ENCODE results near the gene CACNA1S.

CACNA1S gene

DNA sequence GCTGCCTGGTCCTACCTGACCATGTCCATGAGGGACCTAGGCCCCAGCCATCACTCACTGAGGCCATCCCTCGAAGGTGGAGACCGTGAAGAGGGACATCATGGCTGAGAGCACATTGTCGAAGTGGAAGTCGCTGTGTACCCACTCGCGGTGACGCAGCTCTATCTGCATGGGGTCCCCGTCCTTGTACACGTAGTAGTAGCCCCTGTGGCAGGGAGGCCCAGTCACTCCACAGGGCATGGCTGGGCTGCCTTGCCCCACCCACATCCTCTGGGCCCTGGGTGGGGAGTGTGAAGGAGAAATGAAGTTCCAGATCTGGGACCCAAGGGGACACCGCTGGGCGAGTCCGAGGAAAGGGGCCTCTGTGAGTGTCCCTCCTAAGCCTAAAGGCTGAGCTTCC is 50.3 kb downstream of the CACNA1S start:
- no peak for DNase-seq (ENCODE audit: low spot score)

DNA sequence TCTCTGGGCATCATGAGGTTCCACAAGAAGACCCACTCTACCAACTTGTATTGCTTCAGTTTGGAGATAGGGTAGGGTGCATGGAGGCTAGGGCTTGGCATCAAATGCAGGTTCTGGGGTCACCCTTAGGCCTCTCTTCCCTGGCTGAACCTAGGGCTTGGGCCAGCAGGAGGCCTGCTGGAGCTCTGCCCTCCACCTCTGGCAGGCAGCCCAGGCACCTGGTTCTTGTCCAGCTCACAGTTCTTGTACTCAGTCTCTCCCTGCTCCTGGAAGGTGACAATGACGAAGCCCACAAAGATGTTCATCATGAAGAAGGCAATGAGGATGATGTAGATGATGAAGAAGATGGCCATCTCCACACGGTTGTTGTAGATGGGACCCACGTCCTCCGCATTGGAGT is 51.2 kb downstream of the CACNA1S start:
- no peak for DNase-seq (ENCODE audit: low spot score)

DNA sequence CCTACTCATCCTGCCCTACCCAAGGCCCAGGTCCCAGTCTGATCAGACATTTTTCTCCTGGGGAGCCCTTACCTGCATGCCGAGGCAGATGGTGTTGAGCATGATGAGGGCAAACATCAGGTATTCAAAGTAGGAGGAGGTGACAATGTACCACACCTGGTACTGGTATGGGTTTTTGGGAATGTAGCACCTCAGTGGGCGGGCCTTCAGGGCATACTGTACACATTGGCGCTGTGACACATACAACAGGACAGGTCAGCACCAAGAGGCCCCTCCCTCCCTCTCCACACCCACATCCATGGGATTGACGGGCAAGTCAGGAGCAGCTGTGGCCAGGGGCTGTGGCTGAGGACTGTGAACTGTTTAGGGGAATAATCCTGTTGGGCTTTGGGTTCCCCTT is 51.6 kb downstream of the CACNA1S start:
- DNase-seq (ENCODE audit: low spot score), result no peak

DNA sequence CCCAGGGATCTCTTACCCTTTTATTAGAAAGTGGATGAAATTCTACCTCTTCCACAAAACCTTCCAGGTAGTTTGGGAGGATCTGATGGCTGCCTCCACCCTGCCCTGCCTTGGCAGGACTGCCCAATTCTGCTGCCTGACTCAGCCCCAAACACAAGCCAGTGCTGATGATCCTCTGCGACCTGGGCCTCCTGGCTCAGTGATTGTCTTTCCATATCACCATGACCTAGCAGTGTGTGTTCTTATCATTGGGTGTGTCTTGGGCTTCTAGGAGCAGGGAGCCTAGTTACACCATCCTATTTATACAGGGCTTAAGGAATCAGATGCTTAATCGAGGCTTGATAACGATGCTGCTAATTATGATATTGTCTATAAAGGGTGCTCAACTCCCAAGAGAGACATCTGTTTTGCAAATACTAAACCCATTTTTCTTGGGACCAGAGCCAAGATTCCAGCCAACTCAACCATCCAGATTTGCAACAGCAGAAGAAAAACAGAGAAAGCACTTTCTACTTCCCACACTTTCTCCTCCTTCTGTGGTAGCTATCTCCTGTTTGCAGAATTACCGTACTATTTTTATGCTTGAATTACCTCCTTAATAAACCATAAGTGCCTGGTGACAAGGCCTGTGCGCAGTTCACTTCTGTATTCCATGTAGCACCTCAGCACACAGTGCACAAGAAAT is 52.2 kb downstream of the CACNA1S start:
- DNase-seq (ENCODE audit: low spot score), result no peak

DNA sequence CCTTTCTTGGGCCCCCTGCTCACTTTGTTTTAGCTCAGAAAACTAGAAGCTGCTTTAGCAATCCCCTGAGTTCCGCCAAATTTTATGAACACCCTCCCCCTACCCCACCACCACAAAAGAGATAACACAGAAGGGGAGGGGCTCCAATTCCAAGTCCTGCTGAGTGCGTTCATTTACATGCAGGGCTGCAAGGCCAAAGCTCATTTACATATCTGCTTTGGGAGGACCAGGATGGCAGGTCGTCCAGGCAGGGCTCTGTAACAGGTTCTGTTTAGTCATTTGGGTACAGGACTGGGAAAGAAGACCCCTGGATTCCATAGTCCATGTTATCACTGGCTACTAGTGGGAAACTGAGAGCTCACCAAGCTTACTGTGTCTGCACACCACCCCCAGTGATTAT is 52.8 kb downstream of the CACNA1S start:
- DNase-seq (ENCODE audit: low spot score), result peak; percentile 49

DNA sequence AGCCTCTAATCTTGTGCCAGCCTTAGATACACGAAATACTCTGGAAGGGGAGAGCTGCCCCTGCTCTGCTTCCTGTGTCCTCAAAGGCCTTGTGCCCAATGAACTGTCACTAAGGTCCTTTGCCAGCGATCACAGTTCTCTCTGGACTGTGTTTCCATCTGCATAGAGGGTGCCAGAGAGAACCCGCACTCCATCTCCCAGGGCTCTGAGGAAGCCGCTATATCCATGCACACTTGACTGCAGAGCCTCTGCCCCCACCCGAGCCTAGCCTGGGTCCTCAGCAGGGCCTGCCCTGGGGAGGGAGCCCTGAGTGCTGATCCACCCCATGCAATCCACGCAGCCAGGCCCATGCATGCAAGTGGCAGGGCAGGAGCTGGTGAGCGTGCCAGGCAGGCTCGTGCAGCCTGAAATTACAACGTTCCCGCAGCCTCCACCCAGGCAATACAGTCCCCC is 58.1 kb downstream of the CACNA1S start:
- DNase-seq (ENCODE audit: low spot score), result no peak

DNA sequence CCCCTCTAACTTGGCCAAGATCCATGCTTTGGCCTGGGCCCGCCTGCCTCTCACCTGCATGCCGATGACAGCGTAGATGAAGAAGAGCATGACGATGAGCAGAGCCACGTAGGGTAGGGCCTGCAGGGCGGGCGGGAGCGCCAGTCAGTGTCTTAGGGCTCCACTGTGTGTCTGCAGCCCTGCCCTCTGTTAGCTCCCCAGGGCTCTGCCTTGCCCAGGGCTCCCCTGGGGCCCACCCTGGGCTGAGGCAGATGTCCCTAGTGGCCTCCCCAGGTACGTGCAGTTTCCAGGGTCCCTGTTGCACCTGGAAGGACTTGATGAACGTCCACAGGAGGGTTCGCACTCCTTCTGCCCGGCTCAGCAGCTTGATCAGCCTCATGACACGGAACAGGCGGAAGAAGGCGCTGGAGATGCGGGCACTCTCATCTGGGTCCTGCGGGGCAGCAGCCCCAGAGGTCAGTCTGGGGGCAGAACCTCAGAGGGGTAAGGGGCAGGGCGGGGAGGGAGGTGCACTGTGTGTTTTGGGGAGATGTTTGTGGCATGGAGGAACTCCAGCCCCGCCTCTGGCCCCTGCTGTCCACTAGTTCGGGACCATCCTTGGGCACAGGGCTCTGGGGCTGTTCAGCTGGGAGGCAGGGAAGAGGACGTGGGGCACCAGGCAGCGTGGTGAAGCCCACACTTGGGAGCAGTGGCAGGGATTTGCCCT is 58.9 kb downstream of the CACNA1S start:
- DNase-seq (ENCODE audit: low spot score), result peak; percentile 45

DNA sequence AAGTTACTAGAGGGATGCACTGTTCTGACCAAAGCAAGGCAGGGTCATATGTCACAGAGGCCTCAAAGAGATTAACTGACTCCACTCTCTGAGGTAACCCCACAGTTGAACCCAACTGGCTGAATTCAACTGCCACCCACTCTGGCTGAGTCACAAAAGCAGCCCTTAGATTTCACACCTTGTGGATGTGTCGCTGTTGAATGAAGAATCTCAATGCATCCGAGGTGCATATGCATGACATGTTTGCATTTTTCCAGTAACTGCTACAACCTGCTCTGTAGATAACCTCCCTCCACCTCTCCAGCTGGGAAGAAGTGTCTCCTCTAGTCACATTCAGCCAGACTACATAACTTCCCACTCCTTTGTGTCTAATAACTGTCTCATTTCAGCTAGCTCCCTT is 60.8 kb downstream of the CACNA1S start:
- no peak for DNase-seq (ENCODE audit: low spot score)

DNA sequence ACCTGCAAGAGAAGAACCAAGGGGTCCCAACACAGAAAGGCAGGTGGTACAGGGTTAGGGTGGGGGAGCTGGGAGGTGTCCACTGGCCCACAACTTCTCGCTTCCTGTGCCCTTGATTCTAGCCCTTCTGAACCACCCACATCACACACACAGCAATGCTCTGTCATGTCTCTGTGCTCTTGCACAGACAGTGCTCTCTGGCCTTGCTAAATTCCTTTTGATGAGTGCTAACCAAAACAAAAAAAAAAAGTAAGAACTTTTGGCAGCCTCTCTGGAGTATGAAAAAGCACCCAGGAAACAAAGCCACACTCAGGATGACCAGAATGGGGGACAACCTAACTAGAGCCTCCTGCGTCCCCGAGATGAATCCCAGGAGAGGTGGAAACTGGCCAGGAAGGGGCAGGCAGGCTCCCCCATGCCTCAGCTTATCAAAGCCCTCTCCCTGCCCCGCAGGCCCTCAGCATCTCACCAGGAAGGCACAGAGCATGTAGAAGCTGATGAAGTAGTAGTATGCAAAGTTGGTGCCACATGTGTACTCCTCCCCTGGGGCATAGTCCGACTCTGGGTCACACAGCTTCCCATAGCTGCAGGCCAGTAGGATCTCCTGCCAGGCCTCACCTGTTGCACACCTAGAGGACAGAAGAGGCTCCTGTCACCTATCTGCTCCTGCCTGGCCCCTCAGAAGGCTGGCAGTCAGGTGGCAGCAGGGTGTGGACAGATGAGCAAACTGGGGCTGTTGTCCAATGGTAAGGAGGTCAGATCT is 61.5 kb downstream of the CACNA1S start:
- no peak for DNase-seq (ENCODE audit: low spot score)

DNA sequence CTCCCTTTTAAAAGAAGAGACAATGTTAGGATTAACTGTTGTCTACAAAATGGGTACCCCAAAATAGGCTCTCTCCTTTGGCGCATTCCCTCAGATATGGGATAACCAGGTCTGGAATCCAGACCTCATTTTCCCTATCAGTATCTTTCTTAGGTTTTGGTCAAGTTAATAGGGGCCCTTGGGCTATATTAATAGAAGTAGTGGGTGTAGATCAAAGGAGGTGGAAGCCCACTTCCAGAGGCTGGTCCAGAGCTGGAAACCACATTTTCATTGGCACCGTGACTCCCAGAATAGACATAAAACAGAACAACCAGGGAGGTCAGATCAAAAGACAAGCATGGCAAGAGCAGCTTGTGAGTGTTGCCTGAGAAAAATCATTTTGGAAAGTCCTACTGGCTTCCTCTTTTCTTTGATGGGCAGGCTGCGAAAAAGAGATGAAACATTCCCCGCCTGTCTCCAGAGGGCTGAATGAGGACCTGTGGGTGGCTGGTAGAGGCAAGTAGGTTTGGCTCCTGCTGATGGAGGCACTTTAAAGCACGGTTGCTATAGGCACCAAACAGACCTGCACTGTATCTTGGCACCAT is 62.9 kb downstream of the CACNA1S start:
- no peak for DNase-seq (ENCODE audit: low spot score)

DNA sequence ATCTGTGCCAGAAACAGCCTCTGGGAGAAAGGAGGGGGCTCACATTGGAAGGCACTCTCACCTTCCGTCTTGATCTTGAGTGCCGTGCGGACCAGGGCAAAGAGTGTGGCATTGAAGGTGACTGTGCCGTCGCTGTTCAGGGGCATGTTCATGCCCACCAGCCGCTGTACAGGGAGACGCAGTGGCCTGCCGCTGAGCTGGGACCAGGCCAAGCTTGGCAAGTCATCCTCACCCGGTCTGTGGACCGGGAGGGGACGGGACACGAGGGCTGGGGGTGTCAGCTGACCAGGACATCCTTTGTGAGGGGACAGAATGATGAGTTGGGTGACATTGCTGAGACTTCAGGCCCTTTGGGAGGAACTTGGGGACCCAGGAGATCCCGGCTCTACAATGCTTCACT is 63.7 kb downstream of the CACNA1S start:
- no peak for DNase-seq (ENCODE audit: low spot score)

DNA sequence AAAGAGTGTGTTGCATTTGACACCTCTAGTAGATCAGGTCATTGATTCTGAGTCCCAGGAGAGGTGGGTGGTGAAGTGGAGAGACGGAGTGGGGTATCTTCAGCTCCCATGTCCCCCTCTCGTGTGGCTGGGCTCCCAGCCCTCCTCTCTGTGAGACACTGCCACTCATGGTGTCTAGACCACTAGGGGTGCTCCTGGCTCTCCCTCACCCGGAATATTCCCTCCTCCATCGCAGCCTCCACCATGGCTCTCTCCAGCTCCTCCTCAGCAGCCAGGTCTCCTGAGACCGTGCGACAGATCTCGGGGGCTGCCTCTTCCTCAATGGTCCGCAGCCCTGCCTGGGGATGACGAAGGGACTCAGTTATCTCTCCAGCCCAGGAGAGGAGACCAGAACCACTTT is 68.1 kb downstream of the CACNA1S start:
- DNase-seq (ENCODE audit: low spot score), result no peak

DNA sequence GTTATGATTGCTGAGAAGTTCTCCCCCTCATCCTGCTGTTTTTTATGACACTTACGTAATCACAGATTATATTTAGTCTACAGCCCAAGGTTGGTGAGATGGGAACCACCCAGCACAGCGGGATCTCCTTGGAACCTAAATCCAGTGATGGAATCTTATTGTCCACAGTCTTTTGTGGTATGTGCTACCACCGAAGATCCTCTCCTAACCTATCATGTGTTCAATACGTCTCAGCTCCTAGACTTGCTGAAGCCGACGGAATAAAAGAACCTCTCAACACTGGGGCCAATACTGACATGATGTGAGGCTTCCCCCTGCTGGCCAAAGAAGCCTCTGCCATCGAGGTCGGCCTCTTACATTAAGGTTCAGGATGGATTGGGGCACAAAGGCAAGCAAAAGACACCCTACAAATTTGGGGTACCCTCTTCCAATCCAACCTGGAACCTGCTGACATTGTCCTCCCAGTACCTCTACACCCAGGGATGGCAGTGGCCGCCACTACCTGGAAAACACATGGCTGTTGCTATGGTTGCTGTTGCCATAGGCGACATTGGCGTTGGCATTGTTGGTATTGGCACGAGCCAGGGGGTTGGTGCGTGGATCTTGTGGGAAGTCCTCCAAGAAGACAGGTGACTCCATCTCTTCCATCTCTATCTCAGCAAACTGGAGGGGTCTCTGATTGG is 69.3 kb downstream of the CACNA1S start:
- DNase-seq (ENCODE audit: low spot score), result peak; percentile 78

DNA sequence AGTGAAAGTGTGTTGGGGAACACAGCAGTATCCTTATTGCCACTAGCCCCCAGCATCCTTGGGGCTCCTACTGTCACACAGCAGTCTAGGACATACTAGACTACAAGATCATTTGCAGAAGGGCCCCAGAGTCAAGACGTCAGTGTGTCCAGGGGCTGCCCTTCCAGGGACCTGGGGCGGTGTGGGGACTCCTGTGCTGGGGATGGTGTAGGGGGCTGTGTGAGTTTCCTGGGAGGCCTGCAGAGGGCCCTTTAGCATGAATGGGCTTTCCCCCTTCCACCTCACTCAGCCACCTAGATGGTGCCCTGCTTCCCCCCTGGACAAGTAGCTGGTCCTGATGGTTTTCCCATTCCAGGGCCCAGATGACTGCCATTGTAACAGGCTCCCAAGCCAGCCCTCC is 71.2 kb downstream of the CACNA1S start:
- no peak for DNase-seq (ENCODE audit: low spot score)

DNA sequence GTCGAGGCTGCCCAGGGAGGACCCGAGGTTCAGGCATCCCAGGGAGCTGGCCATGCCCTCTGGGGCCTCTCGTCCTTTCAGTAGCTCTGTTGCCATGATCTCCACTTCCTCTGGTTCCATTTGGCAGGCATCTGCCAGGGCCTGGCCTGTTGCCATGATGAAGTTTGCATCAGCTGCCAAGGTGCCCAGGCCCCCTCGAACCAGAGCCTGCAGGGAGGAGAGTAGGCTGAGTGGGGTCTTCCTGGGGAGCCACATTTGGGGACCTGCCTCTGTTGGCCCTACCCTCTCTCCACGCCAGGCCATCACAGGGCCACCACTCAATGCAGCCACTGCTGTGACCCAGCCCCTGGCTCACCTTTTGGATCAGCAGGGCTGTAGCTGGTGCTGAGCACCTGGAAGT is 72.3 kb downstream of the CACNA1S start:
- no peak for DNase-seq (ENCODE audit: low spot score)

DNA sequence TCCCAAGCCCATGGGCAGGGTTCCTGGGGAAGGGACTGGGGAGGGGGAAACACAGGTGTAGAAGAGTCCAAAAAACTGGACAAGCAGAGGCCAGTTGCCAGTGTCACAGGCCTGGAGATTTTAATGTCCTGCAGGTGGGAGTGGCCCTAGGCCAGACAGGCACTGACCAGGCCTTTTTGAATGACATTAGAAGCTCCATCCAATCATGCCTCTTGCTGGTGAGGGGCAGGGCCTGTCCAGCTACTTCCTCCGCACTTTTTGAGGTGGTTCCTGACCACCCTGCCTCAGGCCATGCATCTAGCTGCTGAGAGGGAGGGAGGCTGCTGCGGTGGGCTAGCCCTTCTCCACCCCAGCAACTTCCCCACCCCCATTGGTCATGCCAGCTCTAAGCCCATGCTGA is 72.8 kb downstream of the CACNA1S start:
- DNase-seq (ENCODE audit: low spot score), result no peak

DNA sequence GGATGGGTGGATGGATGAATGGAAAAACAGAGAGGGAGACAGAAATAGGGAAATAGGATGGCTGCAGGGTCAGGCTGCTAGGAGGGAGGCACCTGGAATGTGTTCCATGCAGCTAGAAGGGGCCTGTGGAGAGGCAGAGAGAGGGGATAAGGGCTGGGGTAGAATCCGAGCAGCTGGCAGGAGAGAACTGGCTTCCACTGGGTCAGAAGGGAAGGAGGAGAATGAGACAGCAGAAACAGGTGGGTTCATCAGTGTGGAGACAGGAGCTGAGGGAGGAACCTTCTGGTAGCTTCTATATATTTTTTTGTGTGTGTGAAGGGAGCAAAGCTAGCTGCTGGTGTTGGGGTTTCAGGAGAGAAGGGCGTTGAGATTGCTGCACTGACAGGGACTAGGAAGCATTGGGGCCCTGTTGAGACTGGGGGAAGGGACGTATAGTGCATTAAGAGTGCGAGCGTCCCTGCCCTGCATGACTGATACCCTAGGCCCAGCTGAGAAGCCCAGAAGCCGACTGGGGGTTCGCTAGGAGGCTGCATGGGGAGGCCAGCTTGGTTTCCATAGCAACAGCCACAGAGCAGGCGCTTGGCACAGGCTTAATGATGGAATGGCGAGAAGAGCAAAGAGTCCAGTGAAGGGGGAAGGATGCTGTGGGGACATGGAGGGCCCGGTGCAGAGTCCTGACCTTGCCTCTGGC is 73.9 kb downstream of the CACNA1S start:
- no peak for DNase-seq (ENCODE audit: low spot score)

DNA sequence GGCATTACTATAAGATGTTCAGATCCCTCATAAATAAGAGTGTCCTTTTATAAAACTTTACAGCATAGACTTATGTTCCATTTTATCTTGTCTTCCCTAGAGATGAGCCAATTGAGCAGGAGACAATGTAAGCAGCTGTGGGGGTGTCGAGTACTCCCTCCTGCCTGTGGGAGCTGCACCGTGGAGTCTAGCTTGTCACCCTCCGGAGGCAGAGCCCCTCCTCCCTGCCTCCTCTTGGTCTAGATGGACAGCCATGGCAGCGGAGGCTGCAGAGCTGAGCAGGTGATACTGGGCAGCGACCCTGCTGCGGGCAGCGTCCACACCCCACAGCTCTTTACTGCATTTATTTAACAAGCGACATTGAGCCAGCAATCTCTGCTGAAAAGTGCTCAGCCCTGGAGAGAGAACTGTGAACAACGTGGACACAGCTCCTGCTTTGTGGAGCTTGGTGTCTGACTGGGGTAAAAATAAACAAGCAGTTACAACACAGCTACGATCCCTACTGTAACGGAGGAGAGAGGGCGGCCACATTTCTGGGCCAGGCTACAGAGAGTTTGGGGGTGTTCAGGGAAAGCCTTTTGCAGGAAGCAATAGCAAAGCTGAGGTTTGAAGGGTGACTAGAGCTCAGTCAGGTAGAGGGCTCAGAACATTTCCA is 75.9 kb downstream of the CACNA1S start:
- DNase-seq (ENCODE audit: low spot score), result no peak

DNA sequence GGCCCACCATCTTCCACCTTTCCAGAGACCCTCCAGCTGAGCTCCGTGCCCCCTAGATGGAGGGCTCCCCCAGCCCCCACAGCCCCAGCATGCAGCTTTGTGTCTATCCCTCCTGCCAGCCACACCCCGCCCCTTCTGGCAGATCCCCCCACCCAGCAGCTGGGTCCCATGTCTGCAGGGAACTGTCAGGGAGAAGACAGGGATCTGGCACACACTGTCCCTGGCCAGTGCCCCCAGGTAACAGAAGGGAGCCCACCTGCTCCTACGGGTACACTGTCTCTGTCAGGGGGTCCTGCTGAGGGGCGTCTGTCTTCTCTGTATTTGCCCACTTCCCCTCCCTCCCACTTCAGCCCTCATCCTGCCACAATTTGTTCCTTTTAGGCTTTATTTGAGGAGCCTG is 77.6 kb downstream of the CACNA1S start:
- DNase-seq (ENCODE audit: low spot score), result no peak

DNA sequence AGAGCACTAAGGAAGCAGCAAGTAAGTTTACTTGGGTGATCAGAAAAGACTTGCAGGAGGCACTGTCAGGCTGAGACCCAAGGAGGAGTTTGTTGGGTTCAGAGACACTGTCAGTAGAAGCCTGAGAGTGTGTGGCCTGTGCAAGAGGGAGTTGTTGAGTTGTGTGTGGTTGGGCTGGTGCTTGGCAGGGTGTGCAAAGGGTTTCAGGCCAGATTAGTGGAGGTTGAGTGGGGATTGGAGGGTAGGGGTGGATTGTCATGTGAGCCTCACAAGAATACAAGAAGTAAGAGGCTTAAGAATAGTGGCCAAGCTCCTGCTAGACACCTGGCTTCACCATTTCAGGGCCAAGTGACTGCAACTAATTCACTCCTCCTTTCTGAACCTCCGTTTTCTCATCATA is 79.8 kb downstream of the CACNA1S start:
- DNase-seq (ENCODE audit: low spot score), result no peak

DNA sequence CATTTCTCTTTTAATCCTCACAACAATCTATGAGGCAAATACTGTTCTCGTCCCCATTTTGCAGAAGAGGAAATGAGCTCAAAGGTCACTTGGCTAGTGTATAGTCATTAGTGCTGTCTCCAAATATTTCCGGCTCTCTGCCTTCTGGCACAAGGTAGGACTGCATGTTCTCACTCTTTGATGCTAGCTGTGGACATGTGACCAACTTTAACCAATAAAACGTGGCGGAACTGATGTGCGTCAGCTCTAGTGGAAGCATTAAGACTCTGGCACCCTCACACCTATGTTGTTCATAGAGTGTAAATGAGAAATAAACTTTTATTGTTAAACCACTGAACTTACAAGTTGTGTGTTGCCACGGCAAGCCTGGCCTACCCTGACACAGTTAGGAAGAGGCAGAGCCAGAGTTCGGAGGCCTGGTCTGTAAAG is 83.8 kb downstream of the CACNA1S start:
- DNase-seq (ENCODE audit: low spot score), result no peak

Measured in iPS-NIHi11 (cell line).